Aorta (tissue), 5 donors: ENCODE results near the gene SCN9A. TPM values are rescaled to one million over a fixed set of nuclear protein-coding genes. Genes with fewer than 3 reads are reported as not detected.

ENCODE experiments used
- ATAC-seq: fragments of 200-7000 bp; cut with Tn5 transposase; one replicate; pipeline ENCODE4 v1.9.1; 2022; ENCODE audit warnings: moderate library complexity; ENCODE audit not compliant: low FRiP score
- DNase-seq, 2 donors: peaks; one replicate each; pipeline ENCODE4 v3.0.0-alpha.2; 2020
- H3K27ac ChIP-seq, 2 donors: one replicate each; pipeline ENCODE4 v1.5.1; 2013; ENCODE audit warnings: low read length in 2 of 2, mild to moderate bottlenecking in 2 of 2, moderate library complexity in 2 of 2, control low read depth in 1 of 2, inconsistent platforms in 1 of 2, low read depth in 1 of 2
- H3K27me3 ChIP-seq, 2 donors: one replicate each; pipeline ENCODE4 v1.6.1; 2013; ENCODE audit warnings: control low read depth in 1 of 2, low read length in 1 of 2, mild to moderate bottlenecking in 1 of 2, moderate library complexity in 1 of 2; ENCODE audit not compliant: insufficient read depth in 2 of 2, control insufficient read depth in 1 of 2
- H3K36me3 ChIP-seq, 2 donors: one replicate each; pipeline ENCODE4 v1.6.1; 2013; ENCODE audit warnings: control low read depth in 1 of 2, low read length in 1 of 2, mild to moderate bottlenecking in 1 of 2; ENCODE audit not compliant: insufficient read depth in 2 of 2, control insufficient read depth in 1 of 2
- H3K4me1 ChIP-seq, 2 donors: one replicate each; pipeline ENCODE4 v1.6.1; 2013; ENCODE audit warnings: low read length in 2 of 2, control low read depth in 1 of 2, mild to moderate bottlenecking in 1 of 2, moderate library complexity in 1 of 2; ENCODE audit not compliant: insufficient read depth in 2 of 2, control insufficient read depth in 1 of 2
- H3K4me3 ChIP-seq, 2 donors: one replicate each; pipeline ENCODE4 v1.5.1; 2013; ENCODE audit warnings: low read length in 2 of 2, control low read depth in 1 of 2, mild to moderate bottlenecking in 1 of 2
- H3K9me3 ChIP-seq: one replicate; pipeline ENCODE4 v1.6.1; 2013; ENCODE audit warnings: mild to moderate bottlenecking, low read length; ENCODE audit not compliant: control insufficient read depth
- WGBS, 2 donors: extraction: QIAGEN DNeasy Blood & Tissue Kit; methylation state at CpG; one replicate each; pipeline ENCODE4 v1.1.7; 2013; 5-methylcytosine and 5-hydroxymethylcytosine counted together
- intact Hi-C, 2 donors: fragments of 100-400 bp; cut with DNase I; formaldehyde crosslinking; loops; one replicate each; pipeline versions ENCODE4 v1.14.2 to v1.15.0; 2022
- polyA plus RNA-seq, 2 donors: library from polyadenylated mRNA; stranded (reverse); fragments of 200-250 nt; gene quantifications; one replicate each; pipeline ENCODE4 v1.2.3, GENCODE V29; 2013
- total RNA-seq, 2 donors: library from RNA; stranded (reverse); fragmentation: NEBNext Ultra II Directional; extraction: Animal tissue kit (Norgen Biotek cat#: 25700); gene quantifications; one replicate each; pipeline ENCODE4 v1.2.1, GENCODE V29; 2021
- donor health status: healthy with polysubstance abuse.
- donor health status: Bipolar disorder and iron deficiency.
- donor health status: DM: no; HTN: no; CAD: no.
- donor health status: DM: no; HTN: no; CAD: no.
- donor health status: DM: yes; HTN: yes; CAD: no.

Gene SCN9A
- total and polyA plus RNA-seq, 4 donors: 0.13 to 15.2 (median 1.7) TPM

DNA sequence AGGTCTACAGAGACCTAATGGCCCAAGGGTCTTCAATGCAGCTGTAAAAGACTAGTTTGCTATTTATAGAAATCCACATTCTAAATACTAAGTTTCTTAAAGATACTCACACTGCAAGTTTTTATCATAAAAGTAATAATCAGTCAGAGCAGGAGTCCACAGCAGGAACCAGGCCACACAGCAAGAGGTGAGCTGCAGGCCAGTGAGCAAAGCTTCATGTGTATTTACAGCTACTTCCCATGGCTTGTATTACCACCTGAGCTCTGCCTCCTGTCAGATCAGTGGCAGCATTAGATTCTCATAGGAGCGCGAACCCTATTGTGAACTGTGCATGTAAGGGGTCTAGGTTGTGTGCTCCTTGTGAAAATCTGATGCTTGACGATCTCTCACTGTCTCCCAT lies 6.7 kb upstream of the SCN9A start:
- Histone ChIP-seq H3K27ac (no peak overlapping the region), H3K27me3 (peaks cover 0 to 2% of the 10 kb centered on the region in 2 donors), H3K36me3 (no peaks in the 10 kb centered on the region), H3K9me3 (no peaks in the 10 kb centered on the region), H3K4me3 (no peak overlapping the region), H3K4me1 (no peaks in the 10 kb centered on the region)
- ATAC-seq (no peak), DNase-seq (no peak)
- WGBS, 2 donors: 88 to 91% methylated on average over 3 of the region's 3 CpGs
- intact Hi-C loops: no loop called here

DNA sequence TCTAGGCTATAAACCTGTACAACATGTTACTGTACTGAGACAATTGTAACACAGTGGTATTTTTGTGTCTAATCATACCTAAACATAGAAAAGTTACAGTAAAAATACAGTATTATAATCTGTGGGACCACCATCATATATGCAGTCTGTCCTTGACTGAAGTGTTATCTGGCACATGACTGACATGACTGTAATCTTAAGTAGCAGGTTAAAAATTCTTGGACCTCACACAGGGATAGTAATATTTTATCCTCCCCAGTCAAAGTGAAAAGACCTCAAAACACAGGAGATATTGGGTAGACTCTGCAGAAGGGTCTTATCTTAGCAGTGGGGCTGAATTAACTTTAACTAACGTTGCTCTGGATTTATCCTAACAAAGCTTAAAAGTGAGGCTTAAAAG lies 4.9 kb upstream of the SCN9A start:
- Histone ChIP-seq H3K27ac (no peak overlapping the region), H3K36me3 (no peaks in the 10 kb centered on the region), H3K9me3 (no peaks in the 10 kb centered on the region), H3K27me3 (peaks cover 0 to 2% of the 10 kb centered on the region in 2 donors), H3K4me1 (no peaks in the 10 kb centered on the region), H3K4me3 (no peak overlapping the region)
- intact Hi-C loops: no loop called here
- no peak for DNase-seq
- ATAC-seq: no peak
- 38 to 44% methylated on average over 1 of the region's 1 CpG for WGBS, 2 donors

DNA sequence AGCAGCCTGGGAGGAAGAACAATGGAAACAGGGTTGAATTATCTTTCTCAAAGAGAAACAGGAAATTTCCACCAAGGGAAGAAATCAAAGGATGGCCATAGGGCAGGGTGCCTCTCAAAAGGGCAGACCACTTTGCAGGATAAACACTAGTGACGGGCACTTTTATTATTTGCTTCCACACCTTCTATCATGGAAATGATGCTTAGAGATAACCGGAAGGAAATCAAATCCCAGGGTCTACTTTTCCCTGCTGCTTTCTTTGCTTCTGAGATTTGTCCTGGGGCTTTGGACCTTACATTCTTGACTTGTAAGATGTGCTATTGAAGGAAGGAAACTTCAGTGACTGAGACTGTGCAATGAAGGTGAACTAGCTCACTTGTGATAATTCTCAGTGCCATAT lies 1.1 kb upstream of the SCN9A start:
- intact Hi-C loops: no loop called here
- DNase-seq (no peak), ATAC-seq (no peak)
- Histone ChIP-seq H3K27ac (no peak overlapping the region), H3K4me3 (no peak overlapping the region), H3K36me3 (no peaks in the 10 kb centered on the region), H3K27me3 (no peaks in the 10 kb centered on the region), H3K4me1 (no peaks in the 10 kb centered on the region), H3K9me3 (no peaks in the 10 kb centered on the region)
- 27 to 31% methylated on average over 2 of the region's 2 CpGs for WGBS, 2 donors

DNA sequence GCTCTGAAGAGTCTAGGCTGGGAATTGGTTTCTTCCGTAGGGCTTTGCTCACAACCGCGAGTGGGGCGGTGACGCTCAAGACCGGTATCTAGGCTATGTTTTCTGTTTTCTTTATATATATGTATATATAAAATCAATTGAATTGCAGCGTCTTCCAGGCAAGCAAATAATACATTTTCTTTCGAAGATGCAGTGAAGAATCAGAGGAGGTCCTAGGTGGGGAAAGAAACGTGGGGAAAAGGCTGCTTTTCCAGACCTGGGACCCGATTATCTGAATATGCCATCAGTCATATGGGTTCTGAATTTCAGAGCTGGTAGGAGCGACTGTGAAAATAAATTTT lies 714 bp upstream of the SCN9A start:
- Histone ChIP-seq H3K27me3 (no peaks in the 10 kb centered on the region), H3K27ac (no peak overlapping the region), H3K4me3 (peak overlapping the region in 1 of 2 donors; percentile 2), H3K9me3 (no peaks in the 10 kb centered on the region), H3K4me1 (no peaks in the 10 kb centered on the region), H3K36me3 (no peaks in the 10 kb centered on the region)
- no peak for ATAC-seq
- WGBS, 2 donors: 3 to 4% methylated on average over 11 of the region's 11 CpGs
- no peak for DNase-seq
- intact Hi-C loops: no loop called here

- no peaks in the 10 kb centered on the region for H3K4me1 ChIP-seq
- H3K9me3 ChIP-seq: no peaks in the 10 kb centered on the region
- 1 to 2% methylated on average over 17 of the region's 17 CpGs for WGBS, 2 donors
- DNase-seq (no peak), ATAC-seq (peak; percentile 4)
- H3K27me3 ChIP-seq: no peaks in the 10 kb centered on the region
- no peaks in the 10 kb centered on the region for H3K36me3 ChIP-seq
- H3K27ac ChIP-seq: no peak overlapping the region
- peak overlapping the region; percentile 2 to 68 for H3K4me3 ChIP-seq
- intact Hi-C loops: no loop called here
These were observed 479 bp downstream of the SCN9A start for GRCh38 chr2:166375195-166375735.

DNA sequence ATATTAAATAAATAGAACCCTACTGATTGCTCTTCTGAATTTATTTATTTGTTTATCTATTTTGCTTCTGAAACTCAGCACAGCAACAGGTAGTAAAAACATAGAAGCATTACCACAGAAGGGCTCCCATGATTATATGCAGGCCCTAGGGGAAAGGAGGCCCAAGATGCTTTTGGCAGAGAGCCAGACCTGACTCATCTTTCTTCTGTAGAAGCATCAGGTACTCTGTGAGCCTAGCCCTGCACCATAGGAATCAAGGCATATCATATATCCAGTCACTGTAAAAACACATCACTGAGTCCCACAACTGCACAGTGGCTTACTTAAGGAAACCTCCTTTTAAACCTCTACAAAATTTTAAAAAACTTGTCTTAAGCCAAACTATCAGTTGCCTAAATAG lies 1.8 kb downstream of the SCN9A start:
- intact Hi-C loops: no loop called here
- no peak overlapping the region for H3K4me3 ChIP-seq

DNA sequence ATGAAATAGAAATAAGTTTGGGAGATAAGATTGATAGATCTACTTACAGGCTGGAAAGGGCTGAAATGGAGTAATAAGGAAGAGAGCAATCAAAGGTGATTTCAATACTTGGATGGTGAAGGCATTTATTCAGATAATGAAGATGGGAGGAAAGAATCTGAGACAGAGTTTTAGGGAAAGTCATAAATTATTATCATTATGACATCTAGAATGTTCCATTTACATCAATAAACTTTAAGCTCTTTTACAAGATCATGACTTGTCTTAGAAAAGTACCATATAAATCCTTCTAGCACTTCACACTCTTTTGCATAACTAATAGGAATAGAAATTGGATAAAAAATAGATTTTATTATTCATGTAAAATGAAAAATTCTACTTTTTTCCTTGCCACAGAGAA lies 2.2 kb downstream of the SCN9A start:
- Histone ChIP-seq H3K36me3 (no peaks in the 10 kb centered on the region), H3K27ac (no peak overlapping the region), H3K27me3 (no peaks in the 10 kb centered on the region), H3K9me3 (no peaks in the 10 kb centered on the region), H3K4me3 (no peak overlapping the region), H3K4me1 (no peaks in the 10 kb centered on the region)
- DNase-seq: no peak
- no peak for ATAC-seq
- intact Hi-C loops: no loop called here

More for the DNA sequence above, 1.8 kb downstream of the SCN9A start:
- Histone ChIP-seq H3K27me3 (no peaks in the 10 kb centered on the region), H3K4me1 (no peaks in the 10 kb centered on the region), H3K36me3 (no peaks in the 10 kb centered on the region), H3K27ac (no peak overlapping the region), H3K9me3 (no peaks in the 10 kb centered on the region)
- ATAC-seq: no peak
- no peak for DNase-seq

DNA sequence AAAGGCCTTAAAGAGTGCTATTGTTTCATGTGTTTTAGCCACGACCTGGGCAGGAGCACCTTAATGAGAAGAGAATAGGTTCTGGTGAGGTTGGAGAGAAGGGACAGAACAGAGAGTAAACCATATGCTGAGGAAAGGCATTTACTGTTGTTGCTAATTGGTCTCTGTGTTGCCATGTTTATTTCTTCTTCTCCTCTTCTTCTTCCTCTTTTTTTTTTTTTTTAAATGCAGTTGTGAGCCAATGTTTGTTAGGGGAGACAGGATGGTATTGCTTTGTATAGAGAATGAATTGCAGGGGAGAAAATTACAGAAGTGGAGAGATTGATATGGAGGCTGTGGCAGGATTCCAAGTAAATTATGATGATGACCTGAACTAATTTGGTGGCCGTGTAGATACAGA lies 2.6 kb downstream of the SCN9A start:
- no peak for DNase-seq
- H3K36me3 ChIP-seq: no peaks in the 10 kb centered on the region
- no peaks in the 10 kb centered on the region for H3K4me1 ChIP-seq
- H3K27me3 ChIP-seq: no peaks in the 10 kb centered on the region
- 42 to 47% methylated on average over 2 of the region's 2 CpGs for WGBS, 2 donors
- ATAC-seq: no peak
- intact Hi-C loops: no loop called here
- H3K9me3 ChIP-seq: no peaks in the 10 kb centered on the region
- H3K4me3 ChIP-seq: no peak overlapping the region
- H3K27ac ChIP-seq: no peak overlapping the region

GRCh38 chr2:166372046-166372445 lies 3.7 kb downstream of the SCN9A start:
- H3K4me1 ChIP-seq: no peaks in the 10 kb centered on the region
- 63 to 69% methylated on average over 2 of the region's 2 CpGs for WGBS, 2 donors
- no peaks in the 10 kb centered on the region for H3K36me3 ChIP-seq
- H3K4me3 ChIP-seq: no peak overlapping the region
- H3K9me3 ChIP-seq: no peaks in the 10 kb centered on the region
- DNase-seq (no peak), ATAC-seq (no peak)
- intact Hi-C loops: no loop called here
- H3K27me3 ChIP-seq: no peaks in the 10 kb centered on the region
- no peak overlapping the region for H3K27ac ChIP-seq
